ENCODE measurements around the gene PTX4. TPM values are rescaled to one million over a fixed set of nuclear protein-coding genes. Genes with fewer than 3 reads are reported as not detected.
A peak's percentile ranks its signal among the peaks of the same experiment; 100 is the strongest.

PTX4 gene
- total and polyA plus RNA-seq, 9 of the 15 experiments (the other 6 are each of a cell fraction or from before 2014, with no cell fraction given), result 0.11 TPM; not detected in 8

DNA sequence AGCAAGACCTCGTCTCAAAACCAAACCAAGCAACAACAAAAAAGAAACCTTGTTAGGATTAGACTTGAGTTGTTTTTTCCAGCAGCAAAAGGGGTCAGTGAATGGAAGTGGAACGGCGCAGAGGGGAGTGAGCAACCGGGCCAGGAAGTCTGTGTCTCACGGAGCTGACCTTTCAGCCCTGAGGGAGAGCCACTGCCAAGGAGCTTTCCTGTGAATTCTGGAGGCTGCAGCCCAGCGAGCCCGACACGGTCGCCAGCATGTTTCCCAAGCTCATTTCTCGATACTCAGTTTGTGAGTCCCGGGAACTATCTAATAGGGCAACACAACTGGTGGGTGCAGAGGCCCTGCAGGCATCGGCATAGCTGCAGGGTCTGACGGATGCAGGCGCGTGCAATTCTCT lies 24.0 kb upstream of the PTX4 start:
- BruUV-seq (replicated peaks), result no TSS peak
- FAIRE-seq, result no peak
- Histone ChIP-seq H3K27me3 (ENCODE audit: control insufficient read depth in 2 of 2, insufficient read depth in 2 of 2, low read length in 2 of 2) (no peaks in the 10 kb centered on the region), H3K4me2 (ENCODE audit: insufficient read depth, low read length) (no peak overlapping the region), H3K79me2 (ENCODE audit: control insufficient read depth, insufficient read depth, low read length) (no peaks in the 10 kb centered on the region), H3K4me1 (replicated peaks in 1 of 2; ENCODE audit: control insufficient read depth in 2 of 2, insufficient read depth in 2 of 2, low read length in 2 of 2) (peaks cover 0 to 23% of the 10 kb centered on the region in 2 experiments; a peak in 2 of 5 replicates), H4K20me1 (replicated peaks; ENCODE audit: control insufficient read depth, insufficient read depth, low read length) (no peaks in the 10 kb centered on the region), H3K27ac (ENCODE audit: extremely low read depth, low read depth, low read length) (no peak overlapping the region), H3K9me3 (replicated peaks; ENCODE audit: control insufficient read depth, insufficient read depth, low read depth, low read length) (no peaks in the 10 kb centered on the region; the same call in 1 of the 2 replicates), H2AFZ (ENCODE audit: low read depth, low read length) (no peak overlapping the region), H3K4me3 (no peak overlapping the region), H3K36me3 (ENCODE audit: control insufficient read depth, insufficient read depth, low read length) (peaks cover 23% of the 10 kb centered on the region; the same call in 1 of the 3 replicates), H3K9me1 (ENCODE audit: control insufficient read depth, insufficient read depth, low read length) (no peaks in the 10 kb centered on the region), H3K9ac (ENCODE audit: insufficient read depth in 1 of 2, low read depth in 2 of 2, low read length in 2 of 2) (no peak overlapping the region)
- POLR2A ChIA-PET, result interaction anchor here (0.6 to 1.3 kb wide), 4 partner anchors 11 to 178 kb away, joined by 3 to 5 read pairs (median 4); no protein-coding TSS in a partner anchor
- no peak for TF ChIP-seq RBM22 (IDR thresholded peaks at IDR 0.05; ENCODE audit: low read depth, low read length, poor library complexity, severe bottlenecking)
- TF ChIP-seq PCBP2 (IDR thresholded peaks at IDR 0.05; ENCODE audit: low read depth, low read length, poor library complexity, severe bottlenecking), result no peak
- no peak for TF ChIP-seq ZFPM2 (CRISPR knock-in tag; IDR thresholded peaks at IDR 0.05)
- no peak for TF ChIP-seq ZNF12 (CRISPR knock-in tag; IDR thresholded peaks at IDR 0.05)
- no peak for TF ChIP-seq DACH1 (IDR thresholded peaks at IDR 0.05; ENCODE audit: partially characterized antibody)
- no peak for TF ChIP-seq RCOR1 (IDR thresholded peaks at IDR 0.05; ENCODE audit: borderline replicate concordance in 1 of 2, low read depth in 2 of 2, low read length in 2 of 2)
- no peak for TF ChIP-seq SP1 (CRISPR knock-in tag; IDR thresholded peaks at IDR 0.05)
- TF ChIP-seq POLR2A (conservative IDR thresholded peaks at IDR 0.05), result peak; percentile 21; the same call in 1 of the 2 replicates
- WGBS (ENCODE audit: insufficient coverage, low coverage, missing lambda C conversion rate), result 87% methylated on average over 14 of the region's 15 CpGs
- intact Hi-C loops (cut with micrococcal nuclease), result no loop called here
- CTCF ChIA-PET (ENCODE audit: low intra/inter-chr PET ratio), result no interaction called here
- DNase-seq (ENCODE audit: extremely low read depth in 1 of 4, low spot score in 3 of 4), result no peak
- no peak for ATAC-seq
- in situ Hi-C loops (cut with MboI), result no loop called here
